GM08714 (cell line): ENCODE measurements around the gene RASAL3.
"Not testable (repeated sequence)": the region's sequence is repeated elsewhere in the genome, so short reads cannot be mapped to it uniquely, and the experiment has no call there.

Source experiments
- H3K4me3 ChIP-seq: fragments of 200-500 bp; sonication (Bioruptor generic); 2 replicates; pipeline ENCODE4 v1.5.1; 2014; ENCODE audit warnings: mild to moderate bottlenecking, low read length, inconsistent platforms
- ZNF274 ChIP-seq: IDR thresholded peaks from 2 replicates; pipeline ENCODE4 v1.6.1; 2012; ENCODE audit warnings: mild to moderate bottlenecking, low read depth, low read length

Gene RASAL3

GRCh38 chr19:15479391-15480345 lies 15.3 kb upstream of the RASAL3 start, which contains the start of gene PGLYRP2:
TSS of gene PGLYRP2 (minus strand) at chr19:15479501. CDS start at chr19:15479371, 130 bp downstream.
- TF ChIP-seq ZNF274: no peak
- no peak within 1 kb of the TSS for H3K4me3 ChIP-seq

- TF ChIP-seq ZNF274: no peak
Measured at GRCh38 chr19:15476325-15476724, 12.0 kb upstream of the RASAL3 start.

DNA sequence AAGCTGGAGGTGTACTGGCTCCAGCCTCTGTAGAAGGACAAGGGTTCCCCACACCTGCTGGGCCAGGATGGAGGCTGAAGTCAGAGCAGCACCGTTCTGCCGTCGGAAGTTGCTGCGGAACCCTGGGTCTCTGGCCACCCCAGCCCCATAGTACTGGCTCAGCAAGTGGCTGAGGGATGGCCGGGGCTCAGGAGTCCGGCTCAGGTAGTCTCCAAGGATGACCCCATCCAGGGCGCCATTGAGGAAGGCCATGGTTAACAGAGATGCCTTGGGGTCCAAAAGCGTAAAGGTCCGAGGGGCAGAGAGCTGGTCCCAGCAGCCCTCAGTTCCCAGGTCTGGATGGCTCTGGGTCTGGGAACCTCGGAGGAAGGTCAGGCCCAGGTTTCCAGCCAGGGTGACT lies 11.3 kb upstream of the RASAL3 start:
- TF ChIP-seq ZNF274: no peak
- H3K4me3 ChIP-seq: no peak overlapping the region

More at GRCh38 chr19:15476325-15476724, 12.0 kb upstream of the RASAL3 start:
- H3K4me3 ChIP-seq: no peak overlapping the region

- no peak for TF ChIP-seq ZNF274
- no peak overlapping the region for H3K4me3 ChIP-seq
Measured at GRCh38 chr19:15475169-15475568, 10.8 kb upstream of the RASAL3 start.

- H3K4me3 ChIP-seq: not testable (repeated sequence)
Measured at GRCh38 chr19:15473821-15474220, 9.5 kb upstream of the RASAL3 start.

- H3K4me3 ChIP-seq: no peak overlapping the region
- no peak for TF ChIP-seq ZNF274
Measured at GRCh38 chr19:15471639-15472101, 7.3 kb upstream of the RASAL3 start.

DNA sequence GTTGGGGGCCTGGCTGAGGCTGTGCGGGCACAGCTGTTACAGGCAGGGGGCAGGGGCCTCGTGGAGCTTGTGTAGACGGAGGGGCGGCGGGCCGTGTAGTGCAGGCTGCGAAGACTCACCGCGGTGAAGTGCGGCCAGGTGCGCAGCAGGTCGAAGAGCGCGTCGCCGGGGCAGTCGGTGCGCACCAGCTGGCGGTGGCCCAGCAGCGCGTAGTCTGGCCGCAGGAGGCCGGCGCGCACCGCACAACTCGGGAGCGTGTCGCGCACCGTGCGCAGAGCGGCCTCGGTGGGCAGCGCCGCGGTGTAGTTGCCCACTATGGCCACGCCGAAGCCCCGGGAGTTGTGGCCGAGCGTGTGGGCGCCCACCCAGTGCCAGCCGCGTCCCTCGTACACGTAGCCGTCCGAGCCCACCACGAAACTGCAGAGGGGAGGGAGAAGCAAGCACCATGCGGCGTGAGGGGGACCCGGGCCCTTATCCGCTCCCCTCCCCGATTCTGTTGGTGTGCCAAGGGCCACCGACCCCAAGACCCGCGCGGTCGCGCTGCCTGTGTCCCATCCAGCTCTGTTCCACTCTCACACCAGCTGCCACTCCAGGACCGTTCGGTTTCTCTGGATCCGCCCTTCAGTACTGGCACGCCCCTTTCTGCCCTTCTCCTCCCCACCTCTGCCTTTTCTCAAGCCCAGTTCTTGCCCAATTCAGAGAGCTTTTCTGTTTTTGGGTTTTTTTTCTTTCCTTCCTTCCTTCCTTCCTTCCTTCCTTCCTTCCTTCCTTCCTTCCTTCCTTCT lies 5.4 kb upstream of the RASAL3 start:
- H3K4me3 ChIP-seq: no peak overlapping the region; the same call in 1 of the 2 replicates
- TF ChIP-seq ZNF274: no peak

- no peak for TF ChIP-seq ZNF274
- no peak overlapping the region for H3K4me3 ChIP-seq
Measured at GRCh38 chr19:15468675-15469512, 4.5 kb upstream of the RASAL3 start.

- no peak for TF ChIP-seq ZNF274
Measured at GRCh38 chr19:15467734-15468214, 3.4 kb upstream of the RASAL3 start.

GRCh38 chr19:15466851-15467733 lies 2.7 kb upstream of the RASAL3 start:
- no peak overlapping the region; the same call in 1 of the 2 replicates for H3K4me3 ChIP-seq
- TF ChIP-seq ZNF274: no peak

More at GRCh38 chr19:15467734-15468214, 3.4 kb upstream of the RASAL3 start:
- H3K4me3 ChIP-seq: no peak overlapping the region

- peak overlapping the region; percentile 80 for H3K4me3 ChIP-seq
- no peak for TF ChIP-seq ZNF274
Measured at GRCh38 chr19:15463861-15464371, 428 bp downstream of the RASAL3 start.

- no peak for TF ChIP-seq ZNF274
- H3K4me3 ChIP-seq: no peak overlapping the region
Measured at GRCh38 chr19:15461694-15462093, 2.6 kb downstream of the RASAL3 start.
